SK-N-SH (cell line): Measurements from ENCODE around the gene SKOR2. TPM values are rescaled to one million over a fixed set of nuclear protein-coding genes. Genes with fewer than 3 reads are reported as not detected.

Experiments
- CTCF ChIA-PET: fragments of 300-600, 350-600 bp; formaldehyde crosslinking; extraction: SDS; loops from one replicate; lab custom pipeline; 2021; lab: Yijun Ruan, JAX
- POLR2A ChIA-PET: fragments of 350-600 bp; sonication (Branson Sonifier 250); formaldehyde crosslinking; extraction: SDS; loops from one replicate; lab custom pipeline; 2020; ENCODE audit warnings: antibody characterized with exemption, inconsistent platforms; lab: Yijun Ruan, JAX
- DNase-seq: peaks from one replicate; pipeline ENCODE4 v3.0.0; 2012
- H2AFZ ChIP-seq: fragments of 200-600 bp; sonication (generic); 2 replicates; pipeline ENCODE4 v1.8.1; 2016; ENCODE audit warnings: antibody characterized with exemption, mild to moderate bottlenecking, low read depth
- H3F3A ChIP-seq: fragments of 200-600 bp; sonication (generic); replicated peaks from 2 replicates; pipeline ENCODE3; 2016; ENCODE audit warnings: antibody characterized with exemption, mild to moderate bottlenecking; ENCODE audit not compliant: insufficient read depth
- H3K27ac ChIP-seq, 2 experiments: fragments of 200-500 bp in 1 of 2; fragments of 200-600 bp in 1 of 2; sonication (Bioruptor generic) in 1 of 2; sonication (generic), shearing (Covaris generic) in 1 of 2; 2 replicates each; pipeline versions ENCODE4 v1.5.1 to v1.6.1; 2014 to 2016; ENCODE audit warnings: low read depth in 2 of 2, inconsistent platforms in 1 of 2, low read length in 1 of 2, mild to moderate bottlenecking in 1 of 2, mixed read lengths in 1 of 2
- H3K27me3 ChIP-seq: fragments of 200-600 bp; sonication (generic), shearing (Covaris generic); 2 replicates; pipeline ENCODE4 v1.6.1; 2016; ENCODE audit warnings: mixed run types; ENCODE audit not compliant: insufficient read depth
- H3K36me3 ChIP-seq, 2 experiments: fragments of 200-500 bp in 1 of 2; fragments of 200-600 bp in 1 of 2; sonication (Bioruptor generic) in 1 of 2; sonication (generic) in 1 of 2; replicated peaks in 1 of 2; 2 replicates each; pipeline versions ENCODE3 to v1.5.1; 2014 to 2016; ENCODE audit warnings: low read length in 1 of 2, mild to moderate bottlenecking in 1 of 2; ENCODE audit not compliant: insufficient read depth in 2 of 2, control insufficient read depth in 1 of 2
- H3K4me1 ChIP-seq, 2 experiments: fragments of 200-500 bp in 1 of 2; fragments of 200-600 bp in 1 of 2; sonication (Bioruptor generic) in 1 of 2; sonication (generic), shearing (Covaris generic) in 1 of 2; 2 replicates each; pipeline versions ENCODE4 v1.5.1 to v1.6.1; 2014 to 2016; ENCODE audit warnings: low read depth in 1 of 2, low read length in 1 of 2, mixed run types in 1 of 2; ENCODE audit not compliant: insufficient read depth in 2 of 2, control insufficient read depth in 1 of 2
- H3K4me2 ChIP-seq: fragments of 200-600 bp; sonication (generic), shearing (Covaris generic); 2 replicates; pipeline ENCODE4 v1.6.1; 2017; ENCODE audit warnings: mixed run types
- H3K4me3 ChIP-seq, 2 experiments: fragments of 200-500 bp in 1 of 2; fragments of 200-600 bp in 1 of 2; sonication (Bioruptor generic) in 1 of 2; sonication (generic), shearing (Covaris generic) in 1 of 2; 2 replicates each; pipeline versions ENCODE4 v1.5.1 to v1.8.1; 2014 to 2016; ENCODE audit warnings: low read depth in 2 of 2, inconsistent platforms in 1 of 2, low read length in 1 of 2, mild to moderate bottlenecking in 1 of 2, mixed read lengths in 1 of 2, moderate library complexity in 1 of 2
- H3K79me2 ChIP-seq: fragments of 200-600 bp; sonication (generic); 2 replicates; pipeline ENCODE4 v1.8.1; 2017; ENCODE audit warnings: mild to moderate bottlenecking; ENCODE audit not compliant: insufficient read depth
- H3K9ac ChIP-seq: fragments of 200-600 bp; sonication (generic); 2 replicates; pipeline ENCODE4 v1.6.1; 2017; ENCODE audit warnings: mixed run types
- H3K9me2 ChIP-seq: fragments of 200-600 bp; sonication (generic); 2 replicates; pipeline ENCODE4 v1.6.1; 2017; ENCODE audit warnings: mixed run types
- H3K9me3 ChIP-seq: fragments of 200-600 bp; sonication (generic); 2 replicates; pipeline ENCODE4 v1.6.1; 2017; ENCODE audit warnings: mixed run types, mild to moderate bottlenecking, moderate library complexity
- H4K20me1 ChIP-seq: fragments of 200-600 bp; sonication (generic); 2 replicates; pipeline ENCODE4 v1.6.1; 2017; ENCODE audit warnings: mild to moderate bottlenecking, mixed run types; ENCODE audit not compliant: insufficient read depth
- CHD2 ChIP-seq: fragments of 150-350 bp; IDR thresholded peaks from 2 replicates; pipeline ENCODE4 v1.6.1; 2018; ENCODE audit warnings: low read length; ENCODE audit not compliant: partially characterized antibody
- EZH2phosphoT487 ChIP-seq: fragments of 200-600 bp; sonication (generic); IDR thresholded peaks from 2 replicates; pipeline ENCODE4 v1.6.1; 2017; ENCODE audit warnings: low read depth, mixed run types, mild to moderate bottlenecking, antibody characterized with exemption, moderate library complexity, borderline replicate concordance
- MXI1 ChIP-seq: IDR thresholded peaks from 2 replicates; pipeline ENCODE4 v1.6.1; 2012; ENCODE audit warnings: mild to moderate bottlenecking, low read depth, low read length, improper control_type of control experiment
- RAD21 ChIP-seq: IDR thresholded peaks from 2 replicates; pipeline ENCODE4 v1.6.1; 2012; ENCODE audit warnings: mild to moderate bottlenecking, low read length
- RFX5 ChIP-seq: IDR thresholded peaks from 2 replicates; pipeline ENCODE4 v1.6.1; 2012; ENCODE audit warnings: mild to moderate bottlenecking, improper control_type of control experiment, low read length
- RXRA ChIP-seq: IDR thresholded peaks from 2 replicates; pipeline ENCODE4 v1.4.0; 2012; ENCODE audit warnings: low read depth, mild to moderate bottlenecking, borderline replicate concordance
- TAF1 ChIP-seq: IDR thresholded peaks from 2 replicates; pipeline ENCODE4 v1.6.1; 2012; ENCODE audit warnings: low read depth, mild to moderate bottlenecking, low read length, moderate library complexity, borderline replicate concordance
- YY1 ChIP-seq: IDR thresholded peaks from 2 replicates; pipeline ENCODE4 v1.4.0; 2012; ENCODE audit warnings: low read depth, mild to moderate bottlenecking
- WGBS: methylation state at CpG from one replicate; pipeline ENCODE4 v1.1.6; 2017; ENCODE audit warnings: low lambda C conversion rate; 5-methylcytosine and 5-hydroxymethylcytosine counted together
- polyA plus RNA-seq, 3 experiments: library from polyadenylated mRNA; depleted of rRNA; stranded (reverse); fragments of >200 nt; gene quantifications; 2 replicates each; pipeline ENCODE4 v1.2.3, GENCODE V29; 2012
- TF ChIP-seq, protein P1 (sequence below): fragments of 200-600 bp; sonication (generic); IDR thresholded peaks from 2 replicates; pipeline ENCODE4 v1.6.1; 2017; ENCODE audit warnings: antibody characterized with exemption, mild to moderate bottlenecking, moderate library complexity
- TF ChIP-seq, protein P2 (sequence below): IDR thresholded peaks from 2 replicates; pipeline ENCODE4 v1.4.0; 2012; ENCODE audit warnings: low read depth
- TF ChIP-seq, protein P3 (sequence below): IDR thresholded peaks from 2 replicates; pipeline ENCODE4; 2012

SKOR2 gene
- polyA plus RNA-seq, 1 of the 3 experiments (the other 2 are of a cell fraction): not detected

DNA sequence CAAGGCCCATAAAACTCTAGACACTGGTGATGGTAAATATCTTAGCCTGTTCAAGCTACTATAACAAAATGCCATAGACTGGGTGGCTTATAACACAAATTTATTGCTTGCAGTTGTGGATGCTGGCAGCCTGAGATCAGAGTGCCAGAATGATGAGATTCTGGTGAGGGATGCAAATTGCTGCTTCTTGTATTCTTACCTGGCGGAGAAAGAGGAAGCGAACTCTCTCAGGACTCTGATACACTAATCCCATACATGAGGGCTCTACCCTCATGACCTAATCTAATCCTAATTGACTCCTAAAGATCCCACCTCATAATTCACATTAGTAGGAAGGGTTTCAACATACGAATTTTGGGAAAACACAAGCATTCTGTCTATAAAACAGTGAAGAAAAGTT is 70.7 kb downstream of the SKOR2 start (continued):
- TF ChIP-seq, protein P1, sequence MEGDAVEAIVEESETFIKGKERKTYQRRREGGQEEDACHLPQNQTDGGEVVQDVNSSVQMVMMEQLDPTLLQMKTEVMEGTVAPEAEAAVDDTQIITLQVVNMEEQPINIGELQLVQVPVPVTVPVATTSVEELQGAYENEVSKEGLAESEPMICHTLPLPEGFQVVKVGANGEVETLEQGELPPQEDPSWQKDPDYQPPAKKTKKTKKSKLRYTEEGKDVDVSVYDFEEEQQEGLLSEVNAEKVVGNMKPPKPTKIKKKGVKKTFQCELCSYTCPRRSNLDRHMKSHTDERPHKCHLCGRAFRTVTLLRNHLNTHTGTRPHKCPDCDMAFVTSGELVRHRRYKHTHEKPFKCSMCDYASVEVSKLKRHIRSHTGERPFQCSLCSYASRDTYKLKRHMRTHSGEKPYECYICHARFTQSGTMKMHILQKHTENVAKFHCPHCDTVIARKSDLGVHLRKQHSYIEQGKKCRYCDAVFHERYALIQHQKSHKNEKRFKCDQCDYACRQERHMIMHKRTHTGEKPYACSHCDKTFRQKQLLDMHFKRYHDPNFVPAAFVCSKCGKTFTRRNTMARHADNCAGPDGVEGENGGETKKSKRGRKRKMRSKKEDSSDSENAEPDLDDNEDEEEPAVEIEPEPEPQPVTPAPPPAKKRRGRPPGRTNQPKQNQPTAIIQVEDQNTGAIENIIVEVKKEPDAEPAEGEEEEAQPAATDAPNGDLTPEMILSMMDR: no peak
- TF ChIP-seq CHD2: no peak

DNA sequence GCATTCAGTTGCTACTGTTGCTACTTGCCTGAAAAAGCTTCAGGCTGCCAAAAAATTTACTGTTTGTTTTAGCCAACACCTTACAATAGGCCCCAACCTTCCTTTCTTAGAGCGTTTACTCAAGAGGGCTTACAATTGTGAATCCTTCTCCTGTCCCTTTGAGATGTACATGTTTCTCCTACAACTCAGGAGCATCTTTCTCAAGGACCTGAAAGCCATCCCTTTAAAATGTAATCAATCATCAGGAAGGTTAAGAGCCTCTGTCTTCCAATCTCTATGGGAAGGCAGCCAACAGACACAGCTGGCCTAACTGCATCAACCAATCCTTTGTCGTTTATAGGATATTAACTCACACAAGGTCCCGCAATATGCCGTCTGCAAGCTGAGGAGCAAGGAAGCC is 71.9 kb downstream of the SKOR2 start:
- Histone ChIP-seq H3F3A (no peaks in the 10 kb centered on the region), H3K4me2 (no peak overlapping the region), H2AFZ (no peak overlapping the region), H3K9me2 (no peaks in the 10 kb centered on the region), H3K9me3 (no peaks in the 10 kb centered on the region), H3K36me3 (no peaks in the 10 kb centered on the region), H3K4me1 (peaks cover 0 to 3% of the 10 kb centered on the region in 2 experiments; a peak in 2 of 4 replicates), H4K20me1 (peaks cover 4% of the 10 kb centered on the region; the same call in 1 of the 2 replicates), H3K27me3 (no peaks in the 10 kb centered on the region), H3K4me3 (no peak overlapping the region), H3K79me2 (peaks cover 17% of the 10 kb centered on the region), H3K9ac (no peak overlapping the region), H3K27ac (no peak overlapping the region)
- TF ChIP-seq RFX5: no peak
- no peak for TF ChIP-seq RXRA
- TF ChIP-seq, protein P2, sequence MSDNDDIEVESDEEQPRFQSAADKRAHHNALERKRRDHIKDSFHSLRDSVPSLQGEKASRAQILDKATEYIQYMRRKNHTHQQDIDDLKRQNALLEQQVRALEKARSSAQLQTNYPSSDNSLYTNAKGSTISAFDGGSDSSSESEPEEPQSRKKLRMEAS: no peak
- no peak for TF ChIP-seq RAD21
- no peak for TF ChIP-seq MXI1
- no peak for TF ChIP-seq YY1
- TF ChIP-seq, protein P3, sequence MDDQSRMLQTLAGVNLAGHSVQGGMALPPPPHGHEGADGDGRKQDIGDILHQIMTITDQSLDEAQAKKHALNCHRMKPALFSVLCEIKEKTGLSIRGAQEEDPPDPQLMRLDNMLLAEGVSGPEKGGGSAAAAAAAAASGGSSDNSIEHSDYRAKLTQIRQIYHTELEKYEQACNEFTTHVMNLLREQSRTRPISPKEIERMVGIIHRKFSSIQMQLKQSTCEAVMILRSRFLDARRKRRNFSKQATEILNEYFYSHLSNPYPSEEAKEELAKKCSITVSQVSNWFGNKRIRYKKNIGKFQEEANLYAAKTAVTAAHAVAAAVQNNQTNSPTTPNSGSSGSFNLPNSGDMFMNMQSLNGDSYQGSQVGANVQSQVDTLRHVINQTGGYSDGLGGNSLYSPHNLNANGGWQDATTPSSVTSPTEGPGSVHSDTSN: no peak
- no peak for TF ChIP-seq EZH2phosphoT487
- TF ChIP-seq, protein P1: no peak
- no peak for TF ChIP-seq TAF1
- CTCF ChIA-PET: interaction anchor here (2.1 kb wide), 1 partner anchor 26 kb away, joined by 4 read pairs; no protein-coding TSS in a partner anchor
- POLR2A ChIA-PET: no interaction called here
- DNase-seq: no peak
- WGBS: 76% methylated on average over 4 of the region's 4 CpGs
